ENCODE data around the gene TANC1.

DNA sequence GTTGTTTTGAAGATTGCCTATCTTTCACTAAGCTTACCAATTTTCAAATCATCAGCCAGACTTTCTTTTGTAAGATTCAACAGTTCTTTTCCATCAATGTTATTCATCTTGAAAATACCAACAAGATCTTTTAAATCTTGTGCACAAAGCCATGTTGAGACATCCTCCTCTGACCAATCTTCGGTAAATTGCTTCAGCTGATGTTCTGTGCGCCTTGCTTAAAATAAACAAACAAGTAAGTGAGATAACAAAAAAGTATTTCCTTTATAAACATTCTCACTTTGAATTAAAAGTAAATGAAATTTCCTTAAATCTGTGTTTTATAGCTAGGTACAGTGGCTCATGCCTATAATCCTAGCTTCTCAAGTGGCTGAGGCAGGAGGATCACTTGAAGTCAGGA is 287.7 kb downstream of the TANC1 start:
- TF ChIP-seq POLR2A (IDR thresholded peaks at IDR 0.05; ENCODE audit: low read depth, low read length) (no peak), EZH2 (IDR thresholded peaks at IDR 0.05; ENCODE audit: borderline replicate concordance, low read depth, low read length, severe bottlenecking) (no peak), MYC (IDR thresholded peaks at IDR 0.05; ENCODE audit: low read depth, low read length) (no peak), JUN (IDR thresholded peaks at IDR 0.05; ENCODE audit: borderline replicate concordance, insufficient read depth, insufficient read length, low read depth) (no peak), POLR2AphosphoS5 (IDR thresholded peaks at IDR 0.05; ENCODE audit: insufficient read depth, low read depth, low read length) (no peak), GATA2 (IDR thresholded peaks at IDR 0.05; ENCODE audit: insufficient read depth, insufficient read length, low read depth, low read length) (no peak), FOS (IDR thresholded peaks at IDR 0.05; ENCODE audit: borderline replicate concordance, insufficient read depth, low read length) (no peak)
- TF ChIP-seq, protein P1, sequence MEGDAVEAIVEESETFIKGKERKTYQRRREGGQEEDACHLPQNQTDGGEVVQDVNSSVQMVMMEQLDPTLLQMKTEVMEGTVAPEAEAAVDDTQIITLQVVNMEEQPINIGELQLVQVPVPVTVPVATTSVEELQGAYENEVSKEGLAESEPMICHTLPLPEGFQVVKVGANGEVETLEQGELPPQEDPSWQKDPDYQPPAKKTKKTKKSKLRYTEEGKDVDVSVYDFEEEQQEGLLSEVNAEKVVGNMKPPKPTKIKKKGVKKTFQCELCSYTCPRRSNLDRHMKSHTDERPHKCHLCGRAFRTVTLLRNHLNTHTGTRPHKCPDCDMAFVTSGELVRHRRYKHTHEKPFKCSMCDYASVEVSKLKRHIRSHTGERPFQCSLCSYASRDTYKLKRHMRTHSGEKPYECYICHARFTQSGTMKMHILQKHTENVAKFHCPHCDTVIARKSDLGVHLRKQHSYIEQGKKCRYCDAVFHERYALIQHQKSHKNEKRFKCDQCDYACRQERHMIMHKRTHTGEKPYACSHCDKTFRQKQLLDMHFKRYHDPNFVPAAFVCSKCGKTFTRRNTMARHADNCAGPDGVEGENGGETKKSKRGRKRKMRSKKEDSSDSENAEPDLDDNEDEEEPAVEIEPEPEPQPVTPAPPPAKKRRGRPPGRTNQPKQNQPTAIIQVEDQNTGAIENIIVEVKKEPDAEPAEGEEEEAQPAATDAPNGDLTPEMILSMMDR (IDR thresholded peaks at IDR 0.05; ENCODE audit: extremely low read depth in 1 of 2, insufficient read depth in 1 of 2, low read depth in 1 of 2, low read length in 2 of 2): no peak
- TF ChIP-seq, protein P2, sequence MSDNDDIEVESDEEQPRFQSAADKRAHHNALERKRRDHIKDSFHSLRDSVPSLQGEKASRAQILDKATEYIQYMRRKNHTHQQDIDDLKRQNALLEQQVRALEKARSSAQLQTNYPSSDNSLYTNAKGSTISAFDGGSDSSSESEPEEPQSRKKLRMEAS (IDR thresholded peaks at IDR 0.05; ENCODE audit: insufficient read depth, insufficient read length): no peak
